ENCODE data around the gene MAMLD1.

The MAMLD1 gene

DNA sequence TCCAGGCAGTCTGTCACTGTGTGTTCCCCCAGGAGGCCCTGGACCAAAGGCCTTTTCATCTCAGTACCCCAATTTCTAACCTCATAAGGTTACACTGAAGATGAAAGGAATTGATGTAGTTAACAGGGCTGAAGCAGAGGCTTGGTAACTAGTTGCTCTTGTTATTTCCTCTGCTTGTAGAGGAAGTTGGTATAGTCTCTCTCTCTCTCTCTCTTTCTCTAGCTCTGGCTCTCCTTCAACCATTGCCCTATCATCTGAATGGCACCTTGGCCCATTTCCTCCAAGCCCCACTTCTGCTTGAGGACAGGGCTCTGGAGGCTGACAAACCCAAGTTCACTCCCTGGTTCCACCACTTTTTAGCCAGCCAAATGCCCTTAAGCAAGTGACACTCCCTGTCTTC lies 96.1 kb downstream of the MAMLD1 start:
- DNase-seq (ENCODE audit: low read depth, low spot score) = no peak

DNA sequence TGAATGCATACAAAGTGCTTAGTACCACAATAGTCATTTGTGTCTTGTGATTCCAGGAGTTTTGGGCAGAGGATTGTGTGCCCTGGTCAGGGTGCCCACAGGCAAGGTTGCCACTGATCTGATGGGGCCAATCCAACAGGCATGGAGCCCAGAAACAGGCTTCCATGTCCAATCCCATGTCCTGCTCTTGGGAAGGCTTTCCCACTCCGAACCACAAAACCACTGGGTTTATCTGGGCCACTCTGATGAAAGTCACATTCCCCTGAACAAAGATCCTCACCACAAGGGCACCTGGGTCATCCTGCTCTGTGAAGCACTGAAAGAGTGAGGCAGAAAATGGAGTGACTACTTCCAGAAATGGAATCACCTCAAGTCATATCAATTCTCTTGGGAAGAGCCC lies 96.9 kb downstream of the MAMLD1 start:
- DNase-seq (ENCODE audit: low read depth, low spot score) = no peak

DNA sequence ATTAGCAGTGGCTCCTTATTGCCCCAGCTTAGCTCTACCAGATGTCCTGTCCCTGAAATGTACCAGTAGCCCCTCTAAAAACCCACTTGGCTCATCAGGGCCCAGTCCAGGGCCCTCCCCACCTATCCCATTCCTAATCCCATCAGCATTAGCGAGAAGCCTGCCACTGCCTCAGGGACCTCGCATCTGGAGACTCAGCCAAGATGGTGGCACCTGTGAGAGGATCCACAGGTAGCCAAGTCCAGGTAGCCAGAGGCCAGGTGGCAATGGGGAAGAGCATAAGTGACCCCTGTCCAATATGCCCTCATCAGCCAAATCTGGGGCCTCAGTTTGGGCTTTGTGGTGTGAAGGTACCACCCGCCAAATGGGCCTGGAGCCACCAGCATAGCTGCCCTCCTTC lies 97.7 kb downstream of the MAMLD1 start:
- DNase-seq (ENCODE audit: low read depth, low spot score) = no peak

DNA sequence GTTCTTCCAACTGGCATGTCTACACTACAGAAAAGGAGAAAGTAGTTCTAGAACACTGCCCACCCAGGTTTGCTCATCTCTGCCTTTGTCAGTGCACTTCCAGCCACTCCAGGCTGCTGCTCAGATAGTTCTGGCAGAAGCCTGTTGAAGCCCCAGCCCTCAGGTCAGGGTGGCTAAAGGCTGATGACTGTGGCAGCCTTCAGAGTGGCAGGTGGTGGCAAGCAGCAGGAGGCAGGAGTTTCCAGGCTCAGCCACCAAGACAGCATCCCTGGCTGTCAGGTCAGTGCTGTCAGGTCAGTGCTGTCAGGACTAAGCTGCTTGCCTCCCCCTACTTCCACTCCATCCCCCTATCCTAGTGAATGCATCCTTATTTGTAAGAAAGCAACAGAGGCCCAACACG lies 100.4 kb downstream of the MAMLD1 start:
- no peak for DNase-seq (ENCODE audit: low read depth, low spot score)

DNA sequence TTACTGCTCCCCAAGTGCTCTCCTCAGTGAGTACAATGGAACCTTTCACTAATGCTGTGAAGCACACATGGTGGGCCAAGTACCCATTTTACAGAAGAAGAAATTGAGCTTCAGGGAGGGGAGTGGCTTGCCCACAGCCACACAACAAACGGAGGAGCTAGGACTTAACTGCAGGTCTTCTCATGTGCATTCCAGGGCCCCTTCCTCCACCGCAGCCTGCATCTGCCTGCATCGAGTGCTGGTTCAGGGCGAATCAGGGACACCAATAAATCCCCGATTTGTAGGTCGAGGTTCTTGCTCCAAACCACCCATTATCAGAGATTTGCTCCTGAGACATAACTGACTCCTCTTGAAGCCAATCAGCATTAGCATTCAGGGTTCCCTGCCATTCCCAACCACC lies 100.9 kb downstream of the MAMLD1 start:
- no peak for DNase-seq (ENCODE audit: low read depth, low spot score)

DNA sequence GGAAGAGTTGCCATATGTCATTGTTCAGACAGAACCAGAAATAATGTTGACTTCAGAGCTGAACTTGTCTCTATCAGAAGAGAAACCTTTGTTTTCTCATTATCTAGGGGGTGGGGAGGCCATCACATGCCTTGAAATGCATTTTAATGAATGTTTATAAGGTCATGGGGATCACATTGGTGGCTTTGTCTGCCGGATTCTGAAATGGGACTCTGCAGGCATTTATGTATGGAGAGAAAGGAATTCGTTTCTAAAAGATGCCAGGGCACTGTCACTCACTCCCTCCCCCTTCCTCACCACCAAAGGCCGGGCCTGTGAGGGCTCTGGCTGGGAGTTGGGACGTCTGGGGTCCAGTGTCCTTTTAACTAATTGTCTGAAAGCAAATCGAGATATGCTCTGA lies 102.2 kb downstream of the MAMLD1 start:
- no peak for DNase-seq (ENCODE audit: low read depth, low spot score)

DNA sequence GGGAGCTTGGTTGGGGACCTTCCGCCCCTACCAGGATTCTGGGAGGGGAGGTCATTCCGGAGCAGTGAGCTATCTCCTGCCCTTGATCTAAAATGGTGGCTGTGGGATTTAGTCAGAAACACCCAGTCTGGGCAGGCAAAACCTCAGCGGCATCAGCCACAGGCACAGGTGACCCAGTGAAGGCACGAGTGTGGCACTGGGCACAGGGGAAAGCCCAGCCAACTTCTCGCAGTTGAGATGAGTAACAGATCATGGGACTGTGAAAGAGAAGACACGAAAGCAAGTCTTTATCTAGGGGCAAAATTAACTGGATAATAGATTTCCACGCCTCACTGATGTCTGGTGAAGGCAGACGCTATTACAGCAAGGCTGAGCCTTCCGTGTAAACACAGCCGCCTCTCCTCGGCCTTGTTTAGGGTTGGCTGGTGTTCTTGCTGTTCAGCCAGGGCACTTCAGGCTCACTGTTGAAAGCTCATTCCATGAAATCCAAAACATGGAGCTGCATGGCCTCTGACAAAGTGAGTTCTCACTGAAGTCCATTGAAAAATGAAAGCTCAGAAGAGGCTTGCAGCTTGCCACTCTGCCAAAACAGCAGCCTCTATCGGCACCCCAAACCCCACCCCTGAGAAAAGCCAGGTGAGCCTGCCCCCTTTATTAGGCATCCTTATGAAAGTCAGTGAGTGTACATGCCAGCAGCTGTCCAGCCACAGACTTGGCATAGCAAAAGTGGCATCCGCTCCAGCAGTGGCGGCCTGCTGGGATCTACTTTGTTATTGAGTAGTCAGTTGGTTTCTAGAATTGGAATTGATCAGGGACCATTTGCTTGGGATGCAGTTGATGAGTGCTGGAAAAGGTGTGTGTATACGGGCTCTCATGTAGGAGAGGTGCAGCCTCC lies 103.0 kb downstream of the MAMLD1 start:
- no peak for DNase-seq (ENCODE audit: low read depth, low spot score)

DNA sequence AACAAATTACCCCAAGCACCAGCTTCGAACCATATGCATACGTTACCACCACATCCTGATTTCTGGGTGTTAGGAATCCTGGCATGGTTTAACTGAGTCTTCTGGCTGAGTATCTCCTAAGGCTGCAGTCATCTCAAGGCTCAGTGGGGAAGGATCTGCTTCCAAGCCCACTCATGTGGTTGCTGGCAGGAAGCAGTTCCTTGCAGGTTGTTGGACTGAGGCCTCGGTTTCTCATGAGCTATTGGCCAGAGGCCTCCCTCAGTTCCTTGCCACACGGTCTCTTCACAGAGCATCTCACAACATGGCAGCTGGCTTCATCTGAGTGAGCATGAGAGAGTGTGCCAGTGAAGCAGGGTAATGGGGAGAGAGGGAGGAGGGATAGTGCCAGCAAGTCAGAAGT lies 109.2 kb downstream of the MAMLD1 start:
- DNase-seq (ENCODE audit: low read depth, low spot score) = no peak

DNA sequence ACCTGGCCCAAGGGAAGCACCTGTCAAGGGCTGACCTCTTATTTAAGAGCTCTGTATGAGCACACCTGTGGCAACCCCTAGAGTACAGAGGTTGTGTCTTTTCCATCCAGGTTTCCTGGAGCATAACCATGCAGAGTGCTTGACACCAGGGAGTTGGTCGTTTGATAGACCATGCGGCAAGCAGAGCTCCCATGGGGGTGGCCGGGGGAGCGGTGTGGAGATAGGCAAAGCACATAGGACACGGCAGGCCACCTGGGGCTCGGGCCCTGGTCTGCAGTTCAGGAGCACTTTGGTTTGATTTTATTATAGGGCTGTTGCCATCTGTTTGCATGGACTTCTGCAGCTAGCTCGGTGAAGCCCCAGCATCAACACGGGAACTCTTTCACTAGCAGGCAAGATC lies 110.3 kb downstream of the MAMLD1 start:
- DNase-seq (ENCODE audit: low read depth, low spot score) = no peak

DNA sequence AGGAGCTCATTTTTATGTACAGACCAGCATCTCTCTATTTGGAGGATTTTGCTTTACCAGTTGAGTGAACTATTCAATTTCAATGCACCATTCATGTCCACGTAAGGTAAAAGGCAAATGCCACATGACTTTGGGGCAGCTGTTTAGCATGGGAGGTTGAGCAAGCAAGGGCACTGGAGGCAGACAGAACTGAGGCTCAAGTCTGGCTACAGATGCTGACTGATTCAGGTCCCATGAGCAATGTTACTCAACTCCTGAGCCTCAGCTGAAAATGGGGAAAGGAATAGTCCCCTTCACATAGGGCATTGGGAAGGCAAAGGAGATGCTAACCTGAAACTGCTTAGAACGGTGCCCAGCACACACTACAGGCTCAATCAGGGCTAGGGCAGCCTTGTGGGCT lies 112.3 kb downstream of the MAMLD1 start:
- no peak for DNase-seq (ENCODE audit: low read depth, low spot score)

DNA sequence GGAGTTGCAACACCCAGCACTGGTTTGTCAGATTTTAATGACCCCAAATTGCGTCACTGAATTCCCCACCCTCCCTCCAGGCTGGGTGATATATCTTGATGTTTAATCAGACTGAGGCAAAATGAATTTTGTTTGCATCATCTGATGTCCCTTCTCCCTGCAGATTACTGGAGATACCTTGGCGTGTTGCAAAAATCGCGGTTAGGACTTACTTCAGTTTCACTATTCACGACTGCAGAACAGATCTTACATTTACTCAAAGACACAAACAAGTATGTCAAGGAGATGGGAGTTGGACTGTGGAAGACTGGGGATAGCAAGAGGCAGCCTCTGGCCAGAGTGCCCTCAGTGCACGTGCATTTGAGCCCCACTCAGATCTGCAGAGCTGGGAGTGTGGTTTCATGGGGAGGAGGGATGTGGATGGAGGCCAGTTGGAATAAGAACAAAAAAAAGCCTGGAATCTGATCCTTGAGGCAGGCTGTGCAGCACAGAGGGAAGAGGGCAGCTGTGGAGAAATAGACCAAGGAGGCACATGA lies 113.1 kb downstream of the MAMLD1 start:
- no peak for DNase-seq (ENCODE audit: low read depth, low spot score)

DNA sequence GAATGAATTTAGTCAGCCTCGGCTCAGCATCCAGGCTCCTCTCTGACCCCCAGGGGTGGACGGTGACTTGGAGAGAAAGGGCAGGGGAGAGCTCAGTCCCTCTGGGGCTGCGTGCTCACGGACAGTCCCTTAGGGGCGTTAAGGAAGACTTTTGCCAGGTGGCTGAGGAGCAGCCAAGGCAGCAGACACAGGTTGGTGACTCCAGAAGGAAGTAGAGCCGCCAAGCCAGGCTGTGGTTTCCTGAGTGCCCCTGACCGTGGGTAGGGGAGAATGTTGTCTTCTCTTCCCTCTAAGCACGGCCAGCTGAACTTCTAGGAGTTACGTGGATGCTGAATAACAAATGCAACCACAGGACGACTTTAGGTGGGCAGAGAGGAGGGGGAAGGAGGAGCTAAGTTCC lies 114.3 kb downstream of the MAMLD1 start:
- DNase-seq (ENCODE audit: low read depth, low spot score) = no peak

DNA sequence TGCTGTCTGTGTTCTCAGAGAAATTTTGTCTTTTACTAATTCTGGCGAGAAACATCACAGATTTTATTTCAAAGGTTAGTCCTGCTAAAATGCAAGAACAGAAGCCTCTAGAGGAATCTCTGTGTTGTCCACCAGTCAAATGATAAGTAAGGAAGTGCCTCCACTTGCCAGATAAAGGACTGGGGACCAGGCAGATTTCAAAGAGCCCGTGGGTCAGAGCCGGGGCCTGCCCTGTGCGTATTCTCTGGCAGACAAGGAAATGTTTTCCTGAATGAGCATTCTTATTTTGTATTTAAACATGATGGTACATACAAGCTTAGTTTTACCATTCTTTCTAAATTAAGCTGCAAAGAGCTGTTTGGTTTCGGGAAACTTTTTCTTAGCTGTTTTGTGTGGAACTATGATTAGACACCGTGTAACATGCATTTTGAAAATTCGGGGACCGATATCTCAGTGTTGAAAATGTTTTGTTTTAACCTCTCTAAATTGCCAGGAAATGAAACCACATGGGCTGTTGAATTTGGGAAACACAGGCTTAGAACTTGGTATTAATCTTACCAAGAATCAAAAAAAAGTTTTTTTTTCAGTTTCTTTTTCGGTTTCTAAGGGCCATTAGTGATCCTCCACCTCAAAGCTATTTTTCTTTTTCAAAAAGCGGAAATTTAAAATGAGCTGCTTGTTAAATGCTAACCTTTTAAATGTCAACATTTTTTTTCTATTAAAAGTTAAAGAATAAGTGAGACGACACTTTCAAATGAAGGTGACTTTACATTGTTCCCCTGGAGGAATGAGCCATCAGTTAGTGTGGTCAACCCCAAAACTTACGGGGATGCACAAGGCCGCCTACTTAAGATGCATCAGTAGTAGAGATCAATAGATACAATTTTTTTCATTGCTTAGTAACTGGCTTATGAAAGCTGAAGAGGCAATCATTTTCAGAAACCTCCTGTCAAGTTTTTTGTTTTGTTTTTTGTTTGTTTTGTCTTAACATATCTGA lies 115.7 kb downstream of the MAMLD1 start:
- no peak for DNase-seq (ENCODE audit: low read depth, low spot score)

DNA sequence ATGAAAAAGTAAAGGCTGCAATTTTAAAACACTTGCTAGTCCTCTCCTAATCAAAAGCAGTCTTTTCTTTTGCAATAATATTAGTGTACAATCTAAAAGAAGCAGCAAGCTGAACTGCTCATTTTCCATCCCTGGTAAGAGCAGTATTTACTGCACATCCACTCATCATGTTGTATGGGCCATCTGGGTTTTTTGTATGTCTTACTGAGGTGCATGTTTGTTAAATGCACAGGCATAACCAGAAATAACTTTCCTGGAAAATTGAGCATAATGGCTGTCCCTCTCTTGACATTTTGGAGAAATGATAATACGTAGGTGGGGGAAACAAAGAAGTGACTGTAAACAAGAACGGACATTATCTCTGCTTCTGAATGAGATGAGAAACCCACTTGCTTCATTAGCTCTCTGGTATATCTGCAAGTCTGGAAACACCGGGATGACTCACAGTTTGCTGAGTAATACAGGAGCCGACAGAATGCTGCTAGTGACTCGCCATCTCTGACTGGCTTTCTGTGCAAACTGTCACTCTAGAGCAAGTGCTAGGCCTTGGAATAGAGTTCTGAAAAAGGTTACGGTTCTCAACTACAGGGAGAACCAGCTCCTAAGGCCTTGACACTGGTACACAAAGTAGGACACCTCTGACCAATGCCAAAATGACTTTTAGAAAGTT lies 119.6 kb downstream of the MAMLD1 start:
- peak; percentile 24 for DNase-seq (ENCODE audit: low read depth, low spot score)

DNA sequence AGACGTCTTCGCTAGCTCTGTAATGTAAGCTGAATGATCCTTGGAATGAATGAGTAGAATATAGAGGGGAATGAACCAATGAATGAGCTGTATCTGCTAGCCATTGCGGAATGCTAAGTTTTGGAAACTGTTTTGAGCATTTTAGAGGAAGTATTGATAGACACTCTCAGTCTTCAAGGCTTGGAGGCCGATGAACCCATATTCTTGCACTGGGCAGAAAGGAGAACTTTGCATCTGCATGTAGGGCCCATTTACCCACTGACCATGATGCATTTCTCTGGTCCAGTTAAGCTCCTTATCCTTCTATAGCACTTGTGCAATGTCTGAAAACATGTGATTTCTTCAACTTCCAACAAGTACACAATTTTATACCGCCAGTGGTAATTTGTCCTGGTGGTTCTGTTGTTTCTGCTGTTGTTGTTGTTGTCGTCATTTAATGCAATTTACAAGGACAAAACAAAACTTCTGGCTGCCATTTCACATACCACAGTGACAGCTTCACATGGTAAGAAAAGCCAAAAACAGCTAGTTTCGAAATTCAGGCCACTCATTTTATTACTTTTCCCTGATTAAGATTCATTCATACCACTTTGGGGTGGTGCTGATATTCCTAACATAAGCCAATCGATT lies 120.4 kb downstream of the MAMLD1 start:
- DNase-seq (ENCODE audit: low read depth, low spot score) = no peak

DNA sequence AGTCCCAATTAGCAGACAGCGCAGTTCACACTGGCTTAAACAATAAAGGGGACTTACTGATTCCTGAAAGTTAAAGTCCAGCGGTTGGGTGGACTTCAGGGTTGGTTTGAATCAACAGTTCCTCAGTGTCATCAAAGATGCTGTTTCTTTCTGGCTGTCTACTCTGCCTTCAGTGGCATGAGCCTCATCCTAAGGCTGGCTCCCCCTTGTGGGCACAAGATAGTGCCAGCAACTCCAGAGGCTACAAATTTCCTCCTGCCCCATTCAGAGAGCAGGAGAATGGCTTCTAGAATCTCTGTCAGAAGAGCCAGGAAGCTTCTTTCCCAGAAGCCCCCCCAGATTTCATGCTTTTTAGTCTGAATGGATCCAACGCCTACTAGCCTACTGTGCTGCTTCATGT lies 122.9 kb downstream of the MAMLD1 start:
- DNase-seq (ENCODE audit: low read depth, low spot score) = peak; percentile 10

DNA sequence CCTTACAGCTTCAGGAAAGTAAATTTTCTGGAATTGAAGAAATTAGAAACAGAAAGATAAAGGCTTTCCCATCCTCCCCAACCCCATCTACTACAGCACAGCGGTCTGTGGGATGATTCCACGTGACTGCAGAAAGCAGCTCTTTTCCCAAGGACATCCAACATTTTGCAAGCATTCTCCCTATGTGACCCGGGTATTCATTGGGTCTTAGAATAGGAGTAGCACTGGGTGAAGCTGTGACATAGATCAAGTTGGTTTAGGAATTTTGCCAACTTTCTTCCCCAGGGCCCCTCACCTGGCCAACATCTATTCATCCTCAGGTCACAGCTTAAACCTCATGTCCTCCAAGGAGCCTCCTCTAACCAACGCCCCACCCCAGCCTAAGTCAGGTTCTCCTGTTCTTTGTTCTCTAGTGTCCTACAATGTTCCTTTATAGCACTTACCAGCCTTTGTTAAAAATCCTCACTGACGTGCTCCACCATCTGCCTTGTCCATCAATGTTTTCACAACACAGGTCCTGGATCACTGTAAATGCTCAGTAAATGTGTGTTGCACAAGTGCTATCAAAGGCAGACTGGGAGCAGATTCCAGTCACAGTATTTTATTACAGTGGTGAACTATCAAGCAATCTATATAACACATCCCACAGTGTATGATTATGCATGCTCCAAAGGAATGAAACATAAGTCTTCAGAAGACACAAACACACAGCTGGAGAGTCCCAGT lies 124.4 kb downstream of the MAMLD1 start:
- no peak for DNase-seq (ENCODE audit: low read depth, low spot score)

DNA sequence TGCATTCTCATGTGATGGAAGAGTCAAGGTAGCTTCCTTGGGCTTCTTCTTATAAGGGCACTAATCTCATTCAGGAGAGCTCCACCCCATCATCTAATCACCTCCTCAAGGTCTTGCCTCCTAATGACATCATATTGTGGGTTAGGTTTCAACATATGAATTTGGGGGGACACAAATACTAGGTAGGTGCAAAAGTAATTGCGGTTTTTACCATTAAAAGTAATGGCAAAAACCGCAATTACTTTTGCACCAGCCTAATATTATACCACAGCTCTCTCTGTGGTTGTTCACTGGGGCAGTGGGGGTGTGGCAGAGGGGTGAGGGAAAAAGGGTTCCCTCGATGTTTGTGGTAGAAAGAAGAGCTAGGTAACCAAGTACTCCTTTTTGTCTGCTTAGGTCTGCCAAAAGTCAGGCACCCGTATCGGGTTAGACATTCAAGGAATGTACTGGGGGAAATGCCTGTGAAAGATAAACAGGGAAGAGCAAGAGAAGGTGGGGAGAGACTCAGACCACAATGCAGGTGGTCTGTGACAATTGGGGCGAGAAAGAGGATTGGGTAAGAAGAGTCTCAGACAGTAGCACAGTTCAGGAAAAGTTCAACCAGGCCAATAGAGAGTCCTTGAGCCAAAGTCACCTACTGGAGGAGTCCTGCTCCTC lies 126.4 kb downstream of the MAMLD1 start:
- no peak for DNase-seq (ENCODE audit: low read depth, low spot score)

DNA sequence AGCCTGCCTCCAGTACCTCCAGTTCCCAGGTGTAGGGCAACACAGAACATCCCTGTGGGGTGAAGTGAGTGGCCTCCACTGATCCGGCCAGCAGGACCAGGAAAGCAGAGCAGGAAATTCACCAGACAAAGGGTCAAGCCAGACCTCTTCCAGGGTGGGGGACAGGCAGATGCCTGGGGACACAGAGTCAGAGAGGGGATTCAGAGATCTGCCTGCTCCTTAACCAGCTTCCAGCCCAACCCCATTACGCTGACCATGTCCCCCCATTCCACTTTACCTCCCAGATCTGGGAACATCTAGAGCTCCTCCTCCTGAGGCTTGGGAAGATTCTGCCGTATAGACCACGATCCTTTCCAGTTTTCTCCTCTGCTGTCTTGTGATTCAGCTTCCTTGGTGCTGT lies 132.4 kb downstream of the MAMLD1 start:
- no peak for DNase-seq (ENCODE audit: low read depth, low spot score)

DNA sequence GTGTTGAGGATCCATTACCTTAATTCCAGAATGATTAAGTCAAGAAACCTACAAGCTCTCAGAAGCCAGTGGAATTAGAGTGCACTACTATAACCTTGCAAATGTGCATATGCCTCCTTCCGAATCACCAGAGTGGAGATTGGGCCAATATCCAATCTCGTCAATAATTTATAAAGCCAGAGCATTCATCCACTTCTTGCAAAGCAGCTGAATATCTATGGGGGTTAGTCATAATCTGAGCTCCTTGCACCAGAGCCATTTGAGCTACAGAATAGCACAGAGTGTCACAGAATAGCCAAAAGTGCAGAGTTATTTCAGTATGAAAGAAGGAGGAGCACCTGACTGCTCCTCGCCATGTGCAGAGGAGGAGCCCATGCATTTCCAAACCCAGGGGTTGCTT lies 136.1 kb downstream of the MAMLD1 start:
- no peak for DNase-seq (ENCODE audit: low read depth, low spot score)
